Choroid plexus epithelial cell (primary cell): Measurements from ENCODE around the gene GPX3.
A peak's percentile ranks its signal among the peaks of the same experiment; 100 is the strongest.

Source experiments
- DNase-seq: peaks from one replicate; pipeline ENCODE4 v3.0.0-alpha.2; 2010; ENCODE audit warnings: low read depth
- H3K4me3 ChIP-seq: 2 replicates; pipeline ENCODE4 v1.5.1; 2011; ENCODE audit warnings: low read depth, mild to moderate bottlenecking, control low read depth, low read length, moderate library complexity
- TF ChIP-seq, protein P1 (sequence below): conservative IDR thresholded peaks from 2 replicates; pipeline ENCODE4 v1.5.1; 2011; ENCODE audit warnings: low read depth, mild to moderate bottlenecking, control low read depth, inconsistent platforms, low read length, moderate library complexity

GPX3 gene

DNA sequence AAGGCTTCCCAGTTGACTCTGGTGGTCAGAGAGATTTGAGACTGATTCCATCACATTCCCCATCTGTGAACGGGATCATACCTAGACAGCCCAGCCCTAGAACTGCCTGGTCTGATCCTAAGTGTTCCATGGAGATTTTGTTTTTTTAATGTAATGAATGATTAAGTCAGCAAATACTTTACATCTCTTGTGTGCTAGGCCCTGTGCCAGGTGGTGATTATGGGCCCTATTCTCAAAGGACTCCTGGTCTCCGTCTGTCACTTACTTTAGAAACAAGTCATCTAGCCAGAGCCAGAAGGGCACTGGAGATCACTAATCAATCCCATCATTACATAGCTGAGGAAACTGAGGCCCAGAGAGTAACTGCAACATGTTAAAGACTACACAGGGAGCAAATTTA lies 1.1 kb upstream of the GPX3 start:
- no peak overlapping the region for H3K4me3 ChIP-seq
- DNase-seq = no peak
- TF ChIP-seq, protein P1, sequence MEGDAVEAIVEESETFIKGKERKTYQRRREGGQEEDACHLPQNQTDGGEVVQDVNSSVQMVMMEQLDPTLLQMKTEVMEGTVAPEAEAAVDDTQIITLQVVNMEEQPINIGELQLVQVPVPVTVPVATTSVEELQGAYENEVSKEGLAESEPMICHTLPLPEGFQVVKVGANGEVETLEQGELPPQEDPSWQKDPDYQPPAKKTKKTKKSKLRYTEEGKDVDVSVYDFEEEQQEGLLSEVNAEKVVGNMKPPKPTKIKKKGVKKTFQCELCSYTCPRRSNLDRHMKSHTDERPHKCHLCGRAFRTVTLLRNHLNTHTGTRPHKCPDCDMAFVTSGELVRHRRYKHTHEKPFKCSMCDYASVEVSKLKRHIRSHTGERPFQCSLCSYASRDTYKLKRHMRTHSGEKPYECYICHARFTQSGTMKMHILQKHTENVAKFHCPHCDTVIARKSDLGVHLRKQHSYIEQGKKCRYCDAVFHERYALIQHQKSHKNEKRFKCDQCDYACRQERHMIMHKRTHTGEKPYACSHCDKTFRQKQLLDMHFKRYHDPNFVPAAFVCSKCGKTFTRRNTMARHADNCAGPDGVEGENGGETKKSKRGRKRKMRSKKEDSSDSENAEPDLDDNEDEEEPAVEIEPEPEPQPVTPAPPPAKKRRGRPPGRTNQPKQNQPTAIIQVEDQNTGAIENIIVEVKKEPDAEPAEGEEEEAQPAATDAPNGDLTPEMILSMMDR = no peak

DNA sequence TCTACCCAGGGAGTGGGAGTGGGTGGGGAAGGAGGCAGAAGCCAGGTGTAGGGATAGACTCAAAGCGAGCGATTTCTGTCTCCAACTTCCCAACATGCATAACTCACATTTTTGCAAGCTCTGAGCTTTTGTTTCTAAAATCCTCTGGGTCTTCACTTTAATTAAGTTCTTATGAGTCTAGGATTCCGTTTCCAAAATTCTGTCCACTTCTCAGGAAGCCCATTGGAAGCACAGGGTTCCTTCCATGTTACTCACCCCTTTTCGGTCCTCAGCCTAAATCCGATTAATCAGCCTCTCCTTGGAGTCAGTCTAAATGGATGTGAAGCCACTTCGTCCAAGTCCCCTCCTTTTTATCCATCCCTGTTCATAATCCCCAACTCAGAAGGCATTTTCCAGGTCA lies 1.4 kb downstream of the GPX3 start:
- TF ChIP-seq, protein P1 = no peak
- H3K4me3 ChIP-seq = no peak overlapping the region
- DNase-seq = no peak

DNA sequence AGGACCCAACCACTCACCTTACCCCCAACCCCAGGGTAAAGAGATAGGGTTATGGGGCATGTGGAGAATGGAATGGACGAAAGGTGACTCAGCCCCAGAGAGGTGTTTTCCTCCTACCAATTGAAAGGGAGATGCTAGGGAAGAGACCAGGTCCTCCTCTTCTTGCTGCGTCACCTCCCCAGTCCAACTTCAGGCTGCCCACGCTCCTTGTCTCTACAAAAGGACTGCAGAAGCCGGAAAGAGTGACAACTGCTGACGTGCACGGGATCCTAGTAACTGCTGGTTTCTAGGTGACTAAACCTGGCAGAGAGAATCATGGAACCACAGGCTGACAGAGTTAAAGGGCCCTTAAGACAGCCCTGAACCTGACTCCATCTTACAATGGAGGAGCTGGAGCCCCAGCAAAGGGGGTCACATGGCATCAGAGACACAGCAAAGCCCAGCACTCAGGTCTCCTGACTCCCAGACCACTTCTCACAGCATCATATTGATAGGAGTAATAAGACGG lies 2.2 kb downstream of the GPX3 start:
- TF ChIP-seq, protein P1 = no peak
- no peak overlapping the region for H3K4me3 ChIP-seq
- no peak for DNase-seq

DNA sequence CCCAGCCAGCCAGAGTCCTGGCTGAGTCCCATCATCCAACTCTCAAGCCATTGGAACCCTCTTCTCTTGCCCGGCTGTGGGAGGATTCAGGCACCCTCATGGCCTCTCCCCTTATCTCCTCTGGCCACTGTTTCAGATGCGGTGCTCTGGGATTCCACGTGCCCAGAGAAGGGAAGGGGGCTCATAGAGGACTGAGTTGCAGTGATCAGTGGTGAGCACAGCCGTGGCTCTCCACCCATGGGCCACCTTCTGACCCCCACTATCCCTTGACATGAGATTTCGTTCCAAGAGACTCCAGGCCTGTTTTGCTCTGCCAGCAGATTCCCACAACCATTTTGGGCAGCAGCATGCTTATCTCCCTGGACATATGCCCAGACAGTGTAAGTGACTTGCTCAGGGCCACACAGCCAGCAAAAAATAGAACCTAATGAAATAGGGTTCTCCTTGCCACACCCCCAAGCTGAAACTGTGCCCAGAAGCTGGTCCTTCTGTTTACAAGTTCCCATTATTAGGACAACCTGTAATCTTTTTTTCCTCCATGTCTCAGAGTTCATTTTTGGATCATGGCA lies 2.7 kb downstream of the GPX3 start:
- peak; percentile 17 for DNase-seq
- H3K4me3 ChIP-seq = no peak overlapping the region
- TF ChIP-seq, protein P1 = no peak

DNA sequence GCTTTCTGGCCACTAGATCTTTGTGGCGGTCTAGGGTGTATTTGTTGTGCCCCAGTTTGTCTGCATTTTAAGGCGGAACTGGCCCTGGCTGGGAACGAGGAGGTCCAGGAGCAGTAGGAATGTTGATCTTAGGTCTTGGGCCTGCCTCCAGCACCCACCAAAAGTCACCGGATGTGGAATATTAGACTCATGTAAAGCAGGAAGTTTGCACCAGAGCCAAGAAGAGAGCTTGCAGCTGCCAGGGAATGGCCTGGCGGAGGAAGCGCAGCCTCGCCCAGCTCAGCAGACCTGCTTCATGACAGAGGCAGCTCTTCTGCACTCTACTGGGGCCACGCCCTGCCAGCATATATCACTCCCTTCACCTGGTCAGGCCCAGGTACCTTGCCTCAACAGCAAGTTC lies 3.3 kb downstream of the GPX3 start:
- no peak overlapping the region for H3K4me3 ChIP-seq
- no peak for DNase-seq
- TF ChIP-seq, protein P1 = no peak

DNA sequence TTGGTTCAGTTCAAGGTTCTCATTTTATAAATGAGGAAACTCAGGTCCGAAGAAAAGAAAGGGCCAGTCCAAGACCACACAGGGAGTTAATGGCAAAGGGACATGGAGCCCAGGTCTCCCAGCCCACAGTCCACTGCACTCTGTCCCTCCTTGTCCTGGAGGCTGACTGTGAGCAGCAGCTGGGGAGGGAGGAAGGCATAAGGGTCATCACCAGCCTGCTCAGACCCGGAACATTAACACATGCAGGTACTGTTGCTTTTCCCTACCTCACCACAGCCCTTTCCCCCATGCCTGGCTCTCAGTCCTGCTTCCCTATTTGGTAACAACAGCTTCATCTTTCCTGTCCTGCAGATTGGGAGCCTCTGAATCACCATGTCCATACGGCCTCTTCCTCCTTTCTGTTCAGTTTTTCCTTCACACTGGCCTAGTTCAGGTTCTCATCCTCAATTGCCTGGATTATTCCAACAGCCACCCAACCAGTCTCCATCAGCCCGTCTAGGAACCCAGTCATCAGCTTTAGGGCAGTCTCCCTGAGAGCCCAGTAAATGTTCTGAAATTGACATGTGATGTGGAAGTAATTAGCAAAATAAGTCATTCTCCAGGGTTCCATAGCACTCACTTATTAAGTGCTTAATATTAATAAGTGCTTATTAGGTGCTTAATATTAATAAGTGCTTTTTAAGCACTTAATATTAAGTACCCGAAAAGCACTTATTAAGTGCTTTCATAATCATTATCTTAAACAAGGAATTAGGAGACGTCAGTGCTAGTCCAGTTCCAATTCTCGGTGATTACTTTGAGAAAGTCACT lies 4.3 kb downstream of the GPX3 start:
- no peak for DNase-seq
- TF ChIP-seq, protein P1 = no peak
- H3K4me3 ChIP-seq = no peak overlapping the region

DNA sequence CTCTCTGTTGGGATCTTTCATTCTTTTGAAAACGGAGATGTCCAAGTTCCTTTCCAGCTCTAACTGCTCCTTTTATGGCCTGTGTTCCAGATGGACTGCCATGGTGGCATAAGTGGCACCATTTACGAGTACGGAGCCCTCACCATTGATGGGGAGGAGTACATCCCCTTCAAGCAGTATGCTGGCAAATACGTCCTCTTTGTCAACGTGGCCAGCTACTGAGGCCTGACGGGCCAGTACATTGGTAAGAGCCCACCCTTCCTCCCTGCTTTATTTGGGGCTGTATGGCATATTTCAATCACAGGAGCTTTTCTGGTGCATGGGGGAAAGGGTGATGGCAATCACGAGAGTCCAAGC lies 4.8 kb downstream of the GPX3 start:
- no peak for DNase-seq
- no peak overlapping the region for H3K4me3 ChIP-seq
- TF ChIP-seq, protein P1 = no peak
